GM23338 (cell line): Measurements from ENCODE around the gene ZBTB8OS.

Experiments
- CTCF ChIP-seq, 2 experiments: fragments of 200-600 bp in 1 of 2; sonication (generic) in 1 of 2; conservative IDR thresholded peaks; 2 replicates each; pipeline versions ENCODE4 v1.5.1 to v1.6.1; 2016 to 2017; ENCODE audit warnings: antibody characterized with exemption in 2 of 2, low read depth in 2 of 2, mild to moderate bottlenecking in 2 of 2, moderate library complexity in 1 of 2
- EZH2 ChIP-seq: fragments of 200-600 bp; sonication (generic); IDR thresholded peaks from one replicate; pipeline ENCODE4 v1.8.0; 2017; ENCODE audit warnings: antibody characterized with exemption, mild to moderate bottlenecking, low read depth; ENCODE audit not compliant: unreplicated experiment
- EZH2phosphoT487 ChIP-seq: fragments of 200-600 bp; sonication (generic); IDR thresholded peaks from one replicate; pipeline ENCODE4 v1.8.1; 2018; ENCODE audit warnings: antibody characterized with exemption; ENCODE audit not compliant: unreplicated experiment
- POLR2AphosphoS5 ChIP-seq: IDR thresholded peaks from 2 replicates; pipeline ENCODE4 v1.6.1; 2016; ENCODE audit warnings: antibody characterized with exemption, low read depth
- STAT1 ChIP-seq: IDR thresholded peaks from one replicate; pipeline ENCODE4 v1.6.1; 2016; ENCODE audit warnings: antibody characterized with exemption; ENCODE audit not compliant: unreplicated experiment

GRCh38 chr1:32592943-32593342, 57.4 kb downstream of the ZBTB8OS start:
- TF ChIP-seq CTCF (conservative IDR thresholded peaks at IDR 0.05; ENCODE audit: low read depth in 2 of 2), result no peak
- no peak for TF ChIP-seq POLR2AphosphoS5
- no peak for TF ChIP-seq EZH2
- no peak for TF ChIP-seq STAT1
- no peak for TF ChIP-seq EZH2phosphoT487
